Bladder microvascular endothelial cell (primary cell): ENCODE measurements around the gene GIT2. TPM values are rescaled to one million over a fixed set of nuclear protein-coding genes. Genes with fewer than 3 reads are reported as not detected.

ENCODE experiments used
- total RNA-seq: library from RNA; depleted of rRNA; stranded (reverse); fragments of >200 nt; gene quantifications from 2 replicates; pipeline ENCODE4 v1.2.3, GENCODE V29; 2014

Gene GIT2
- total RNA-seq, result 36.1 and 76.2 TPM in 2 replicates

GRCh38 chr12:109995686-109996482 lies at the start of gene GIT2:
GIT2 (minus strand) TSS chr12:109996368; CDS start chr12:109996224, 144 bp downstream.

GRCh38 chr12:109998904-109999648 lies 2.9 kb upstream of the GIT2 start, which contains the start of gene ANKRD13A:
ANKRD13A (plus strand) TSS chr12:109999430; CDS start chr12:109999689, 259 bp downstream.

GRCh38 chr12:109899783-109900751 lies 96.1 kb downstream of the GIT2 start, which contains the start of gene TCHP:
TCHP (plus strand) TSS chr12:109900274; CDS start chr12:109903027, 2,753 bp downstream.

GRCh38 chr12:109880043-109880931 lies 115.9 kb downstream of the GIT2 start, which contains the start of gene GLTP:
GLTP (minus strand) TSS chr12:109880541; CDS start chr12:109880374, 167 bp downstream.

Other genes with a start within 250 kb of the GIT2 start
- 0.49 and 1.9 TPM in 2 replicates for gene TRPV4, start 163.0 kb downstream of the GIT2 start, total RNA-seq
- 40.6 and 45.8 TPM in 2 replicates for gene GLTP, start 115.8 kb downstream of the GIT2 start, total RNA-seq
- 7.1 and 13.3 TPM in 2 replicates for gene TCHP, start 96.1 kb downstream of the GIT2 start, total RNA-seq
- gene ANKRD13A, start 3.1 kb upstream of the GIT2 start, total RNA-seq, result 41.3 and 47.5 TPM in 2 replicates
- 9.4 and 20.3 TPM in 2 replicates for gene C12orf76, start 52.2 kb upstream of the GIT2 start, total RNA-seq
- gene IFT81, start 128.0 kb upstream of the GIT2 start, total RNA-seq, result 3.7 and 12.3 TPM in 2 replicates